Choroid plexus epithelial cell (primary cell): ENCODE data around the gene MIEN1.

Experiments used
- DNase-seq: peaks from one replicate; pipeline ENCODE4 v3.0.0-alpha.2; 2010; ENCODE audit warnings: low read depth
- H3K4me3 ChIP-seq: 2 replicates; pipeline ENCODE4 v1.5.1; 2011; ENCODE audit warnings: low read depth, mild to moderate bottlenecking, control low read depth, low read length, moderate library complexity
- TF ChIP-seq, protein P1 (sequence below): conservative IDR thresholded peaks from 2 replicates; pipeline ENCODE4 v1.5.1; 2011; ENCODE audit warnings: low read depth, mild to moderate bottlenecking, control low read depth, inconsistent platforms, low read length, moderate library complexity

The MIEN1 gene

DNA sequence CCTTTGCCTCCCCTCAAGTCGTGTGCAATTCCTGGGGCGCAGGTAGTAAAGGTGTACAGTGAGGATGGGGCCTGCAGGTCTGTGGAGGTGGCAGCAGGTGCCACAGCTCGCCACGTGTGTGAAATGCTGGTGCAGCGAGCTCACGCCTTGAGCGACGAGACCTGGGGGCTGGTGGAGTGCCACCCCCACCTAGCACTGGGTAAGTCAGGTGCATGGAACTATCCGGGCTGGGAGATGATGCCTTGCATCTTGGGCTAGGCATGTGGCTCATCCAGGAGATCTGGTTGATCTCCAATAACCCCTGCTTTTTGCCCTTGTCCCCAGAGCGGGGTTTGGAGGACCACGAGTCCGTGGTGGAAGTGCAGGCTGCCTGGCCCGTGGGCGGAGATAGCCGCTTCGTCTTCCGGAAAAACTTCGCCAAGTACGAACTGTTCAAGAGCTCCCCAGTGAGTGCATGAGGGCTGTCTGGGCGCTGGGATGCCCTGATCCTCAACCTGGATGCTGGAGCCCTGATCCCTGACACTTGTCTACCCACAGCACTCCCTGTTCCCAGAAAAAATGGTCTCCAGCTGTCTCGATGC lies 12.6 kb upstream of the MIEN1 start:
- TF ChIP-seq, protein P1, sequence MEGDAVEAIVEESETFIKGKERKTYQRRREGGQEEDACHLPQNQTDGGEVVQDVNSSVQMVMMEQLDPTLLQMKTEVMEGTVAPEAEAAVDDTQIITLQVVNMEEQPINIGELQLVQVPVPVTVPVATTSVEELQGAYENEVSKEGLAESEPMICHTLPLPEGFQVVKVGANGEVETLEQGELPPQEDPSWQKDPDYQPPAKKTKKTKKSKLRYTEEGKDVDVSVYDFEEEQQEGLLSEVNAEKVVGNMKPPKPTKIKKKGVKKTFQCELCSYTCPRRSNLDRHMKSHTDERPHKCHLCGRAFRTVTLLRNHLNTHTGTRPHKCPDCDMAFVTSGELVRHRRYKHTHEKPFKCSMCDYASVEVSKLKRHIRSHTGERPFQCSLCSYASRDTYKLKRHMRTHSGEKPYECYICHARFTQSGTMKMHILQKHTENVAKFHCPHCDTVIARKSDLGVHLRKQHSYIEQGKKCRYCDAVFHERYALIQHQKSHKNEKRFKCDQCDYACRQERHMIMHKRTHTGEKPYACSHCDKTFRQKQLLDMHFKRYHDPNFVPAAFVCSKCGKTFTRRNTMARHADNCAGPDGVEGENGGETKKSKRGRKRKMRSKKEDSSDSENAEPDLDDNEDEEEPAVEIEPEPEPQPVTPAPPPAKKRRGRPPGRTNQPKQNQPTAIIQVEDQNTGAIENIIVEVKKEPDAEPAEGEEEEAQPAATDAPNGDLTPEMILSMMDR = no peak
- no peak for DNase-seq
- H3K4me3 ChIP-seq = no peak overlapping the region

DNA sequence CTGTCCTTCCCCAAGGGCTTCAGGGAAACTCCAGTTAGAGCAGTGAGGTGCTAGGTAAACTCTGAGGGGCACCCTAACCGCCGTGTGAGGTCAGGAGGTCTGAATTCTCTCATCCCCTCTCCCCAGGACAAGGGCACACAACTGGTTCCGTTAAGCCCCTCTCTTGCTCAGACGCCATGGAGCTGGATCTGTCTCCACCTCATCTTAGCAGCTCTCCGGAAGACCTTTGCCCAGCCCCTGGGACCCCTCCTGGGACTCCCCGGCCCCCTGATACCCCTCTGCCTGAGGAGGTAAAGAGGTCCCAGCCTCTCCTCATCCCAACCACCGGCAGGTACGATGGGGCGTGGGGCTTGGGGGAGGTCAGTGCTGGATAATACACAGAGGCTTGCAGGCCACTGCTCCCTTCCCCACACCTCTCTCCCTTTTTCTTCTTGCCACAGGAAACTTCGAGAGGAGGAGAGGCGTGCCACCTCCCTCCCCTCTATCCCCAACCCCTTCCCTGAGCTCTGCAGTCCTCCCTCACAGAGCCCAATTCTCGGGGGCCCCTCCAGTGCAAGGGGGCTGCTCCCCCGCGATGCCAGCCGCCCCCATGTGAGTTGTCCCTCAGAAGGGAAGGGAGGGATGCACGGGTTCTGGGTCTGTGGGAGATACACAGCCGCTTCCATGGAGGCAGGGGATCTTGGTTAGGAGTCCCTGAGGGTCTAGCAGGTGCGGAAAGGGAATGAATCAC lies 12.0 kb upstream of the MIEN1 start:
- no peak overlapping the region for H3K4me3 ChIP-seq
- DNase-seq = no peak
- TF ChIP-seq, protein P1 = no peak

DNA sequence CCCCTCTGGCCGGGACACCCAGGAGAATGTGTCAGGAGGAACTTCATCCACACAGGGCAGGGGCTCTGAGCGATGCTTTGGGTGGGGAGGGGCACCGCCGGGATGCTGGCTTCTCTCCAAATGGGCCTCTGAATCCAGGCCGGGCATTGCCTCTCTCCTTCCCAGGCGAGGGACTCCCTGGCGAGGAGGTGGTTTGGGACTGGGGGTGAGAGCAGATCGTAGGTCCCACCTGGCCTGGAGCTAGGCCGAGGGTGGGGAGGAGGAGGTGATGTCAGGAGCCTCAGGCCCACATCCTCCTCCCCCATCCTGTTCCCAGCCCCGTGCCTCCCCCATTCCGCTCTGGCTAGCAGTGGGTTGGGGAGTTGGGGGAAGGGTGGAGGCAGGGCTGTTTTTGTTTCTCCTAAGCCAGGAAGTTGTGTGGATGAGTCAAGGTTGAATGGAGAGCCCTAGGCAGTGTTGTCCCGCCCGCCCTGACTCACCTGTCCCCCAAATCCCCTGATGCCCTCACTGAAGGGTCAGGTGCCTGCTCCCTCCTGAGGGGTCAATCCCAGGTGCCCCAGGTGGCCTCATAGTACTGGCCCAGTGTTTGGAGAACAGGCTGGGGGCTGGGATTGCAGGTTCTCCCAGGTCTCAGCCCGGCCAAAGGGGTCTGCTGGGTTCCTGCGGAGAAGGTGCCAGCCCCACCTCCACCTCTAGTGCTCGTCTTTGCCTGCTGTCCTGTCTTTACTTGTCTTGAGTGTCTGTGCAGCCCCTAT lies 10.2 kb upstream of the MIEN1 start:
- H3K4me3 ChIP-seq = no peak overlapping the region
- TF ChIP-seq, protein P1 = no peak
- peak; percentile 28 for DNase-seq

DNA sequence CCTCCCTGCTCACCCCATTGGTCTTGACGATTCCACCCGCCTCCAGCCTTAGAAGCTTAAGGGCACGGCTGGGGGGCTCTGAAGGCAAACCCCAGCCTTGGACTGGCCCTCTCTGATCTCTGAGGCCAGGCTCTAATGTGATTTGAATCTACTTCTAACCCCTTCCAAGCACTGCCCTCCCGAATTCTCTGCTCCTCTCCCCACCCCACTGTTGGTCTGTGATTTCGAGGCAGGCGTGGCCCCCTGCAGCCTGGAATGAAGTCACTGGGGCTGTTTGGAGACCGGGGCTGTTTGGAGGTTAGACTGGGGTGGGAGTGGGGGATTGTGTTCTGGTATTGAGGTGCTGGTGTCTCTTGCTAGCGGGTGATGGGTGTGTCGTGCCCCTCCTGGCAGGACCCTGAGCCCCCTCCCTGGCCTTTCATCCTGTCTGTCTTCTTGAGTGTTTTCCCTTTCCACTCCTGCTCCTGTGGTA lies 9.6 kb upstream of the MIEN1 start:
- TF ChIP-seq, protein P1 = no peak

DNA sequence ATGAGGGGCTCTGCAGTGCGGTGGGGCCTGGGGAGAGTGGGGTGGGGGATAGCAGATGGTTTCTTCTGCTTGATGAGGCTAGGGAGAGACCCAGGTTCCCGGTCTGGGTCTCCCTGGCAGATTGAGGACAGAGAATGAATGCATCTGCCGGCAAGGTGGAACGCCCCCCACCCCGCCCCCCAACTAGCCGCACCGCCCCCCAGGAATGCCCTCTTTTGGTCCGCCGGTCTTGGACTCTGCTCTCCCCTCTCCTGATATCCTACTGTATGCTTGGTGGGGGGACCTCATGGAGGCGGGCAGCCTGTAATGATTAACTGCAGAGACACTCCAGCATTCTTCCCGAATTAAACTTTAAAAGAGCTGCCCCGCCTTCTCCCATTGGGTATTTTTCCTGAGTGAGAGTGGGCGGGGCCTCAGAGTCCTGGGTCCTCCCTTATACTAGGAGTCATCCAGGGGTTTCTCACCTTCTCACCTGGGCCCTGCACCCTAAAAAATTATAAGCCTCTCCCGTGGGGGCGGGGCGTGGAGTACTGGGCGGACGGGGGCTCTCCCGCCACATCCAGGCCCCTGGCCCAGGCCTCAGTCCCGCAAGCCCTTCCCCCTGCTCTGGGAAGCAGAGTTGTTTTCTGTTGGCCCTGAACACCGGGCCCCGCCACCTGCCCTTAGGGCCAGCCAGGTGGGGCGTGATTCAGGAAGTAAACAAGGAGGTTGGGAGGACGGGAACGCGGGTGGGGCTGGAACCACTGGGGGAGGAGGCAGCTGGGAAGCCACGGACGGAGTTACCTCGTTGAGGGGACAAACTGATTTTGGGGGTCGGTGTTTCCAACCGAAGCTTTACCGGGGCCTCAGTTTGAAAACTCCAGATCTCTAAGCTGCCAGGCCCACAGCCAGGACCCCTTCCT lies 8.9 kb upstream of the MIEN1 start:
- TF ChIP-seq, protein P1 = no peak
- H3K4me3 ChIP-seq = peak overlapping the region; percentile 35
- no peak for DNase-seq

More for the DNA sequence above, 9.6 kb upstream of the MIEN1 start:
- no peak overlapping the region for H3K4me3 ChIP-seq
- no peak for DNase-seq

DNA sequence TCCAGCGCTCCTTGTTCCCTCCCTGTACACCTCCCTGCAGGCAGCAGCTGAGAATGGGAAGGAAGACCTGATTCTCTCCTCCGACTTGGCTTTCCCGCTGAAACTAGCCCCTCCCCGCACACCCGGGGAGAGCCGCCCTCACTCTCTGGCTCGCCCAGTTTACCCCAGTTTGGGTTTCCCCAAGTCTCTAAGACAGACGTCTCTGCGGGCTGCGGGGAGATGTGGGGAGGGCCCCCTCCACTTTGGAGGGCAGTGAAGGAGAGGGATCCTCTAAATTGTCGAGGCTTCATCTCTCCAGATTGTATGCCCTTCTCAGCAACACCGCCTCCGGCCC lies 8.2 kb upstream of the MIEN1 start:
- DNase-seq = no peak
- H3K4me3 ChIP-seq = peak overlapping the region; percentile 14
- TF ChIP-seq, protein P1 = no peak
